HepG2 (cell line): ENCODE data around the gene FBXL22. TPM values are rescaled to one million over a fixed set of nuclear protein-coding genes. Genes with fewer than 3 reads are reported as not detected.

Source experiments
- ESRRA ChIP-seq: sonication (generic); formaldehyde crosslinking; IDR thresholded peaks from 2 replicates; pipeline ENCODE4 v1.5.1; 2020; ENCODE audit warnings: mild to moderate bottlenecking, low read depth, missing genetic modification reagents
- ETS1 ChIP-seq: sonication (generic); formaldehyde crosslinking; IDR thresholded peaks from 2 replicates; pipeline ENCODE4 v1.4.0; 2020; ENCODE audit warnings: missing genetic modification reagents
- HMG20B ChIP-seq: conservative IDR thresholded peaks from 2 replicates; pipeline ENCODE4 v1.6.1; 2016; ENCODE audit warnings: missing genetic modification reagents, missing compliant biosample characterization
- HNRNPH1 ChIP-seq: fragments of 200-400 bp; formaldehyde crosslinking; optimal IDR thresholded peaks from 2 replicates; pipeline ENCODE3; 2017; ENCODE audit warnings: mild to moderate bottlenecking, low read depth, low read length
- IRX3 ChIP-seq: sonication (generic); formaldehyde crosslinking; IDR thresholded peaks from 2 replicates; pipeline ENCODE4 v1.8.1; 2023; ENCODE audit warnings: mild to moderate bottlenecking, low read depth, missing genetic modification reagents, borderline replicate concordance
- JUNB ChIP-seq: sonication (generic); formaldehyde crosslinking; IDR thresholded peaks from 2 replicates; pipeline ENCODE4 v1.8.0; 2022; ENCODE audit warnings: missing genetic modification reagents, mild to moderate bottlenecking, borderline replicate concordance
- PAXIP1 ChIP-seq: sonication (generic); formaldehyde crosslinking; conservative IDR thresholded peaks from 2 replicates; pipeline ENCODE4 v1.4.0; 2020; ENCODE audit warnings: mild to moderate bottlenecking, missing genetic modification reagents, moderate library complexity
- POGK ChIP-seq: sonication (generic); formaldehyde crosslinking; conservative IDR thresholded peaks from 2 replicates; pipeline ENCODE4 v1.8.0; 2022; ENCODE audit warnings: mild to moderate bottlenecking, moderate library complexity, missing genetic modification reagents
- PRDM15 ChIP-seq: sonication (generic); formaldehyde crosslinking; IDR thresholded peaks from 2 replicates; pipeline ENCODE4 v1.4.0; 2020; ENCODE audit warnings: missing genetic modification reagents
- REPIN1 ChIP-seq: sonication (generic); formaldehyde crosslinking; IDR thresholded peaks from 2 replicates; pipeline ENCODE4 v1.8.0; 2022; ENCODE audit warnings: missing genetic modification reagents, low read depth, mild to moderate bottlenecking, borderline replicate concordance
- SP2 ChIP-seq: sonication (generic); formaldehyde crosslinking; IDR thresholded peaks from 2 replicates; pipeline ENCODE4 v1.5.1; 2020; ENCODE audit warnings: mild to moderate bottlenecking, missing genetic modification reagents
- TFDP1 ChIP-seq: IDR thresholded peaks from 2 replicates; pipeline ENCODE4 v1.6.1; 2016; ENCODE audit warnings: missing compliant biosample characterization, missing genetic modification reagents, borderline replicate concordance
- ZNF530 ChIP-seq: sonication (generic); formaldehyde crosslinking; IDR thresholded peaks from 2 replicates; pipeline ENCODE4 v1.5.0; 2020; ENCODE audit warnings: low read depth, mild to moderate bottlenecking, missing genetic modification reagents
- ZNF556 ChIP-seq: sonication (generic); formaldehyde crosslinking; IDR thresholded peaks from 2 replicates; pipeline ENCODE4 v1.4.0; 2020; ENCODE audit warnings: mild to moderate bottlenecking, missing genetic modification reagents, borderline replicate concordance
- ZNF644 ChIP-seq: IDR thresholded peaks from 2 replicates; pipeline ENCODE4 v1.6.1; 2016; ENCODE audit warnings: low read depth
- polyA plus RNA-seq, 8 experiments: library from polyadenylated mRNA; depleted of rRNA in 3 of 8; stranded (reverse) in 7 of 8; unstranded in 1 of 8; fragments of >200 nt; fragmentation: Illumina TruSeq in 4 of 8; extraction: Trizol in 4 of 8; gene quantifications; 2 replicates each; pipeline versions ENCODE4 v1.2.1 to v1.2.3, GENCODE V29; 2011 to 2016; ENCODE audit warnings: low read depth in 4 of 8, missing spikeins in 1 of 8, mixed read lengths in 1 of 8; ENCODE audit not compliant: insufficient read depth in 1 of 8
- total RNA-seq, 5 experiments: library from RNA; depleted of rRNA; stranded (reverse); fragments of >200 nt; fragmentation: Illumina TruSeq; extraction: Trizol; gene quantifications; 2 replicates each; pipeline ENCODE4 v1.2.3, GENCODE V29; 2016; ENCODE audit warnings: low read depth in 1 of 5

The FBXL22 gene
- total and polyA plus RNA-seq, 2 of the 13 experiments (the other 11 are each of a cell fraction or from before 2014, with no cell fraction given) = 0.15 to 0.33 TPM

- no peak for TF ChIP-seq PRDM15 (CRISPR knock-in tag)
- TF ChIP-seq PAXIP1 (CRISPR knock-in tag) = 0 out of 2 replicates have a peak, but pooled peaks have one; percentile 28
- no peak for TF ChIP-seq IRX3 (CRISPR knock-in tag)
- no peak for TF ChIP-seq JUNB
- no peak for TF ChIP-seq ESRRA
- TF ChIP-seq REPIN1 = no peak
- no peak for TF ChIP-seq ZNF556 (CRISPR knock-in tag)
- no peak for TF ChIP-seq HNRNPH1
- TF ChIP-seq ZNF644 (CRISPR knock-in tag) = no peak
- no peak for TF ChIP-seq SP2 (CRISPR knock-in tag)
- TF ChIP-seq ZNF530 = no peak
- TF ChIP-seq HMG20B (CRISPR knock-in tag) = no peak
- no peak for TF ChIP-seq TFDP1 (CRISPR knock-in tag)
- TF ChIP-seq POGK (CRISPR knock-in tag) = no peak
- no peak for TF ChIP-seq ETS1 (CRISPR knock-in tag)
These were observed 13.1 kb downstream of the FBXL22 start (continued) for GRCh38 chr15:63610209-63610841.
